ENCODE data around the gene AMIGO2.

DNA sequence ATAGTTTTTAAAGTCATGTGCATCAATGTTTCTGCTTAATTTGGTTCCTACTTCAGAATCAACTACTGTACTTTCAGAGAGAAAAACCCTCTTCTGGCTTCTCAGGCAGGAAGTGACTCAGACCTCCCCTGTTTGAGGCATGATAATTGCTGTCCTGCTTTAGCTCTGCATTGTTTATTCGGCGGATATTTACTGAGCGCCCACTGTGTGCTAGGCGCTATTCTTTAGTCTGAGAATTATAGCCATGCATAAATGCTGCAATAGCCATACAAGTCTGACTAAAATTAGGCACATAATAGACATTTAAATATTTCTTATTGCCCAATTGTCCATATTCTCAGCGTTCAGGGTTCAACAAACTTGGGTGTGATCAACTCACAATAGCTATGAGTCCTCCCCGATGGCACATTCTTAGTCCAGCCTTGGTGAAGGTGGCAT lies 6.1 kb upstream of the AMIGO2 start:
- TF ChIP-seq, protein P1, sequence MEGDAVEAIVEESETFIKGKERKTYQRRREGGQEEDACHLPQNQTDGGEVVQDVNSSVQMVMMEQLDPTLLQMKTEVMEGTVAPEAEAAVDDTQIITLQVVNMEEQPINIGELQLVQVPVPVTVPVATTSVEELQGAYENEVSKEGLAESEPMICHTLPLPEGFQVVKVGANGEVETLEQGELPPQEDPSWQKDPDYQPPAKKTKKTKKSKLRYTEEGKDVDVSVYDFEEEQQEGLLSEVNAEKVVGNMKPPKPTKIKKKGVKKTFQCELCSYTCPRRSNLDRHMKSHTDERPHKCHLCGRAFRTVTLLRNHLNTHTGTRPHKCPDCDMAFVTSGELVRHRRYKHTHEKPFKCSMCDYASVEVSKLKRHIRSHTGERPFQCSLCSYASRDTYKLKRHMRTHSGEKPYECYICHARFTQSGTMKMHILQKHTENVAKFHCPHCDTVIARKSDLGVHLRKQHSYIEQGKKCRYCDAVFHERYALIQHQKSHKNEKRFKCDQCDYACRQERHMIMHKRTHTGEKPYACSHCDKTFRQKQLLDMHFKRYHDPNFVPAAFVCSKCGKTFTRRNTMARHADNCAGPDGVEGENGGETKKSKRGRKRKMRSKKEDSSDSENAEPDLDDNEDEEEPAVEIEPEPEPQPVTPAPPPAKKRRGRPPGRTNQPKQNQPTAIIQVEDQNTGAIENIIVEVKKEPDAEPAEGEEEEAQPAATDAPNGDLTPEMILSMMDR (conservative IDR thresholded peaks at IDR 0.05; ENCODE audit: low read depth, low read length) = no peak
- TF ChIP-seq EZH2 (IDR thresholded peaks at IDR 0.05; ENCODE audit: borderline replicate concordance, low read depth, low read length, poor library complexity, severe bottlenecking) = no peak

Measured in A673 (cell line).